ENCODE results near the gene TMPRSS11A. TPM values are rescaled to one million over a fixed set of nuclear protein-coding genes. Genes with fewer than 3 reads are reported as not detected.

The TMPRSS11A gene
- total RNA-seq, 1 donor from 2014 or later, result not detected

GRCh38 chr4:67909905-67910584 is 53.2 kb downstream of the TMPRSS11A start:
- Histone ChIP-seq H3K9me3 (ENCODE audit: low read depth) (no peaks in the 10 kb centered on the region), H3K36me3 (no peaks in the 10 kb centered on the region), H3K27me3 (no peaks in the 10 kb centered on the region), H3F3A (ENCODE audit: low read depth) (no peaks in the 10 kb centered on the region), H3K9ac (no peak overlapping the region), H3K4me1 (no peaks in the 10 kb centered on the region), H3K4me3 (no peak overlapping the region), H3K27ac (no peak overlapping the region), H3K4me2 (no peak overlapping the region), H4K20me1 (ENCODE audit: low read depth) (no peaks in the 10 kb centered on the region), H2AFZ (replicated peaks) (no peak overlapping the region), H3K79me2 (ENCODE audit: low read depth) (no peaks in the 10 kb centered on the region)
- TF ChIP-seq, protein P1, sequence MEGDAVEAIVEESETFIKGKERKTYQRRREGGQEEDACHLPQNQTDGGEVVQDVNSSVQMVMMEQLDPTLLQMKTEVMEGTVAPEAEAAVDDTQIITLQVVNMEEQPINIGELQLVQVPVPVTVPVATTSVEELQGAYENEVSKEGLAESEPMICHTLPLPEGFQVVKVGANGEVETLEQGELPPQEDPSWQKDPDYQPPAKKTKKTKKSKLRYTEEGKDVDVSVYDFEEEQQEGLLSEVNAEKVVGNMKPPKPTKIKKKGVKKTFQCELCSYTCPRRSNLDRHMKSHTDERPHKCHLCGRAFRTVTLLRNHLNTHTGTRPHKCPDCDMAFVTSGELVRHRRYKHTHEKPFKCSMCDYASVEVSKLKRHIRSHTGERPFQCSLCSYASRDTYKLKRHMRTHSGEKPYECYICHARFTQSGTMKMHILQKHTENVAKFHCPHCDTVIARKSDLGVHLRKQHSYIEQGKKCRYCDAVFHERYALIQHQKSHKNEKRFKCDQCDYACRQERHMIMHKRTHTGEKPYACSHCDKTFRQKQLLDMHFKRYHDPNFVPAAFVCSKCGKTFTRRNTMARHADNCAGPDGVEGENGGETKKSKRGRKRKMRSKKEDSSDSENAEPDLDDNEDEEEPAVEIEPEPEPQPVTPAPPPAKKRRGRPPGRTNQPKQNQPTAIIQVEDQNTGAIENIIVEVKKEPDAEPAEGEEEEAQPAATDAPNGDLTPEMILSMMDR (IDR thresholded peaks at IDR 0.05), result peak; percentile 77
- no peak for TF ChIP-seq EZH2 (IDR thresholded peaks at IDR 0.05)
- Mint-ChIP-seq H3K9me3 (no peaks in the 10 kb centered on the region), H3K27ac (no peak overlapping the region), H3K27me3 (ENCODE audit: insufficient read depth, low read depth) (no peaks in the 10 kb centered on the region), H3K36me3 (no peaks in the 10 kb centered on the region), H3K4me1 (no peaks in the 10 kb centered on the region), H3K4me3 (no peak overlapping the region)
- DNase-seq (ENCODE audit: low spot score), result no peak

DNA sequence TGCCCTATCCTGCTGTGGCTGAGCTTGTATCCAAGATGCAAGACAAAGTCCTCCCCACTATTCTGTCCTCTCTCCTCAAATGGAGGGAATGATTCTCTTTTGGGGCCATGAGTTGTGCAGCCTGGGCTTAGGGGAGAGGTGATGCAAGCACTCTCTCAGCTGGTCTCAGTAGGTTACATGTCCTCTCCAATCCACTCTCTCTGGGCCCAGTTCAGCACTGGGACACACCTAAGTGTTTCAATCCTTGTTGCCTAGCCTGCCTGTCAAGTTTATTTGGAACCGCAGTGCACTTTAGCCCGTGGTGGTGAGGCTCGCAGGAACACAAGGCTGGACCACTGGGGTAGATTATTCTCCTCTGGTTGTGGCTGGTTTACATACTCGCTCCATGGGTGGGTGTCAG is 55.6 kb downstream of the TMPRSS11A start:
- Histone ChIP-seq H3K9ac (no peak overlapping the region), H3K4me1 (no peaks in the 10 kb centered on the region), H3K79me2 (ENCODE audit: low read depth) (no peaks in the 10 kb centered on the region), H2AFZ (replicated peaks) (no peak overlapping the region), H4K20me1 (ENCODE audit: low read depth) (no peaks in the 10 kb centered on the region), H3K36me3 (no peaks in the 10 kb centered on the region), H3K4me3 (no peak overlapping the region), H3K9me3 (ENCODE audit: low read depth) (no peaks in the 10 kb centered on the region), H3F3A (ENCODE audit: low read depth) (no peaks in the 10 kb centered on the region), H3K4me2 (no peak overlapping the region), H3K27me3 (no peaks in the 10 kb centered on the region), H3K27ac (no peak overlapping the region)
- no peak overlapping the region for H3K27ac Mint-ChIP-seq
- H3K27me3 Mint-ChIP-seq (ENCODE audit: insufficient read depth, low read depth), result no peaks in the 10 kb centered on the region
- H3K9me3 Mint-ChIP-seq, result peaks cover 2% of the 10 kb centered on the region
- no peak overlapping the region for H3K4me3 Mint-ChIP-seq
- no peaks in the 10 kb centered on the region for H3K36me3 Mint-ChIP-seq
- TF ChIP-seq, protein P1 (IDR thresholded peaks at IDR 0.05), result no peak
- TF ChIP-seq EZH2phosphoT487 (IDR thresholded peaks at IDR 0.05), result no peak
- no peak for TF ChIP-seq EZH2 (IDR thresholded peaks at IDR 0.05)
- H3K4me1 Mint-ChIP-seq, result no peaks in the 10 kb centered on the region
- DNase-seq (ENCODE audit: low spot score), result no peak

DNA sequence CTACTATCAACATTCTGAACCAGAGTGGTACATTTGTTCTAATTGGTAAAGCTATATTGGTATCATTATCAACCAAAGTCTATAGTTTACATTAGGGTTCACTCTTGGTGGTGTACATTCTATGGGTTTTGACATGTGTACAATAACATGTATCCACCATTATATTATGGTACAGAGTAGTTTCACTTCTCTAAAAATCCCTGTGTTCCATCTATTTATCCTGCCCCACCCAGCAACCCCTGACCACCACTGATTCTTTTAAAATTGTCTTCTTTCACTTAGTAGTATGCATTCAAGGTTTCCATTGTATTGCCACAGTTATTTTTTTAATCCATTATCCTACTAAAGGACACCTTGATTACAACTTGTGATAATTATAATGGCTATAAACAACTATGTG is 64.2 kb downstream of the TMPRSS11A start:
- no peak overlapping the region for H3K4me3 ChIP-seq
- H3K27me3 Mint-ChIP-seq (ENCODE audit: insufficient read depth, low read depth), result no peaks in the 10 kb centered on the region

More for the DNA sequence above, 64.2 kb downstream of the TMPRSS11A start:
- Histone ChIP-seq H3K27me3 (no peaks in the 10 kb centered on the region), H3K4me1 (no peaks in the 10 kb centered on the region), H3K9ac (no peak overlapping the region), H4K20me1 (ENCODE audit: low read depth) (no peaks in the 10 kb centered on the region), H3K4me2 (no peak overlapping the region), H2AFZ (replicated peaks) (no peak overlapping the region), H3K9me3 (ENCODE audit: low read depth) (no peaks in the 10 kb centered on the region), H3K79me2 (ENCODE audit: low read depth) (no peaks in the 10 kb centered on the region), H3K27ac (no peak overlapping the region), H3F3A (ENCODE audit: low read depth) (no peaks in the 10 kb centered on the region), H3K36me3 (no peaks in the 10 kb centered on the region)
- no peak for TF ChIP-seq EZH2phosphoT487 (IDR thresholded peaks at IDR 0.05)
- TF ChIP-seq, protein P1 (IDR thresholded peaks at IDR 0.05), result no peak
- TF ChIP-seq EZH2 (IDR thresholded peaks at IDR 0.05), result no peak
- no peak overlapping the region for H3K27ac Mint-ChIP-seq
- no peaks in the 10 kb centered on the region for H3K36me3 Mint-ChIP-seq
- no peak overlapping the region for H3K4me3 Mint-ChIP-seq
- H3K9me3 Mint-ChIP-seq, result peaks cover 2% of the 10 kb centered on the region
- no peak for DNase-seq (ENCODE audit: low spot score)
- H3K4me1 Mint-ChIP-seq, result no peaks in the 10 kb centered on the region

Measured in neural progenitor cell (in vitro differentiated cells).